ENCODE data around the gene ENC1. TPM values are rescaled to one million over a fixed set of nuclear protein-coding genes. Genes with fewer than 3 reads are reported as not detected.

Gene ENC1
- total and polyA plus RNA-seq, 2 of the 8 experiments (the other 6 are each of a cell fraction or from before 2014, with no cell fraction given) = 5.5 to 13.2 TPM

GRCh38 chr5:74647096-74647495 lies 6.6 kb upstream of the ENC1 start (continued):
- TF ChIP-seq CHD7 (IDR thresholded peaks at IDR 0.05; ENCODE audit: insufficient replicate concordance, low read length) (no peak), RNF2 (IDR thresholded peaks at IDR 0.05; ENCODE audit: borderline replicate concordance, low read depth, low read length, missing control alignments, poor library complexity, severe bottlenecking) (no peak), TEAD4 (IDR thresholded peaks at IDR 0.05; ENCODE audit: low read depth, low read length) (no peak), CHD1 (IDR thresholded peaks at IDR 0.05; ENCODE audit: low read depth, low read length) (no peak), SP2 (IDR thresholded peaks at IDR 0.05; ENCODE audit: low read length) (no peak), POLR2AphosphoS5 (IDR thresholded peaks at IDR 0.05; ENCODE audit: low read depth, low read length) (no peak), CREB1 (IDR thresholded peaks at IDR 0.05) (no peak), RAD21 (IDR thresholded peaks at IDR 0.05 in 1 of 2, conservative IDR thresholded peaks at IDR 0.05 in 1 of 2; ENCODE audit: low read depth in 2 of 2, low read length in 2 of 2) (no peak), BCL11A (IDR thresholded peaks at IDR 0.05; ENCODE audit: low read depth in 2 of 2, low read length in 2 of 2) (no peak), FOSL1 (IDR thresholded peaks at IDR 0.05; ENCODE audit: insufficient read depth, low read depth, low read length) (no peak), SAP30 (IDR thresholded peaks at IDR 0.05; ENCODE audit: insufficient read depth, insufficient replicate concordance, low read length) (no peak), TAF1 (IDR thresholded peaks at IDR 0.05; ENCODE audit: low read depth, low read length) (no peak)
